ENCODE results near the gene PTPN4. TPM values are rescaled to one million over a fixed set of nuclear protein-coding genes. Genes with fewer than 3 reads are reported as not detected.

Gene PTPN4
- polyA plus RNA-seq, 1 experiment: 11.8 TPM

DNA sequence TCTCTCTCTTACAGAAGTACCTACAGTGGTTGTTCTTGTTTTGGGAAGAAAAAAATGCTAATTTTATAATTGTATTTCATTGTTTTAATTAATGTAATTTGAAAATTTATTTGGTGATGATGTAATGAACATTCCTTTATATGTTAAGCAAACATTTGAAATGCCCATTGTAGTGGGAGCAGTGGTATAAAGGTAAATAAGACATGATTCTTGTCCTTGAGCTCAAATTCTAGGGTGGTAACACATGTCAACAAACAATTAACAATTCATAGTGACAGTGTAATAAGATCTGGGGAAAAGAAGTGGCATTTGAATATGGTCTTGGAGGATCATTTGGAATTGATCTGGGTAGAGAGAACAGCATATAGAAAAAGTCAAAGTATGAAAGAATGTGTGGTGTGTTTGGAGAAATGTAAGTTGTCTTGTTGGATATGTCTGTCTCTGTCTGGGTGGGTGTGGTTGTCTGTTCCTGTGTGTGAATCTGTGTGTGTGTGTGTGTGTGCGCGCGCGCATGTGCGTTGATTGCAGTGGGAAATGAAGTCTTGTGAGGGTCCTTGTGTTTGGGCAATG is 5.8 kb downstream of the PTPN4 start:
- Histone ChIP-seq H3K36me3 (ENCODE audit: control insufficient read depth, insufficient read depth, low read length) (no peaks in the 10 kb centered on the region), H3K27me3 (ENCODE audit: control insufficient read depth, insufficient read depth, low read length) (no peaks in the 10 kb centered on the region), H3K4me3 (ENCODE audit: low read depth, low read length) (no peak overlapping the region)
- ChIA-PET CTCF (no interaction called here), POLR2A (no interaction called here)
- no peak for DNase-seq (ENCODE audit: low read depth)
- no peak for TF ChIP-seq CTCF (IDR thresholded peaks at IDR 0.05; ENCODE audit: insufficient read depth, low read depth, low read length)

- ChIA-PET POLR2A (no interaction called here), CTCF (no interaction called here)
Measured at GRCh38 chr2:119766944-119767343, 7.2 kb downstream of the PTPN4 start.

GRCh38 chr2:119768742-119769141 is 9.0 kb downstream of the PTPN4 start:
- H3K4me3 ChIP-seq (ENCODE audit: low read depth, low read length): no peak overlapping the region
- no peaks in the 10 kb centered on the region for H3K36me3 ChIP-seq (ENCODE audit: control insufficient read depth, insufficient read depth, low read length)
- no peaks in the 10 kb centered on the region for H3K27me3 ChIP-seq (ENCODE audit: control insufficient read depth, insufficient read depth, low read length)
- POLR2A ChIA-PET: no interaction called here
- TF ChIP-seq CTCF (IDR thresholded peaks at IDR 0.05; ENCODE audit: insufficient read depth, low read depth, low read length): no peak
- CTCF ChIA-PET: no interaction called here
- no peak for DNase-seq (ENCODE audit: low read depth)

More at GRCh38 chr2:119766944-119767343, 7.2 kb downstream of the PTPN4 start:
- DNase-seq (ENCODE audit: low read depth): no peak
- Histone ChIP-seq H3K4me3 (ENCODE audit: low read depth, low read length) (no peak overlapping the region), H3K27me3 (ENCODE audit: control insufficient read depth, insufficient read depth, low read length) (no peaks in the 10 kb centered on the region), H3K36me3 (ENCODE audit: control insufficient read depth, insufficient read depth, low read length) (no peaks in the 10 kb centered on the region)
- TF ChIP-seq CTCF (IDR thresholded peaks at IDR 0.05; ENCODE audit: insufficient read depth, low read depth, low read length): no peak

DNA sequence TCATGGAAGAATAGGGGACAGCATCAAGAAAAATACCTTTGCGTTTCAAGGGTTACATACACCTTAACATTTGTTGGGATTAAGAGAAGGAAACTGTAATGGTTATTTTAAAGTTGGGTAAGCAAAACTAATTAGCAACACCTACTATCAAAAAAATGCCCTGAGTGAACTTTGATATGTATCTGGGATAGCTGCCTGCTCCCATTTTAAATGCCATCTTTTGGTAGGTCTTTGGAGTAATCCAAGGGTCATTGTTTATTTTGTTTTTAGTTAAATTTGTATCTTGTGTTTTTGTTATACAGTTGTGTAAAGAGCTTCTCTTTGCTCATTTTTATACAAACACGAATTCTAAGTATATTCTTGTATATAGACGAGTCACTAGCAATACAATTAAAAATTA is 9.9 kb downstream of the PTPN4 start:
- CTCF ChIA-PET: interaction anchor here (0.7 kb wide), 1 partner anchor 17 kb away, joined by 3 read pairs; no protein-coding TSS in a partner anchor
- Histone ChIP-seq H3K27me3 (ENCODE audit: control insufficient read depth, insufficient read depth, low read length) (no peaks in the 10 kb centered on the region), H3K4me3 (ENCODE audit: low read depth, low read length) (no peak overlapping the region), H3K36me3 (ENCODE audit: control insufficient read depth, insufficient read depth, low read length) (no peaks in the 10 kb centered on the region)
- TF ChIP-seq CTCF (IDR thresholded peaks at IDR 0.05; ENCODE audit: insufficient read depth, low read depth, low read length): no peak
- DNase-seq (ENCODE audit: low read depth): no peak
- POLR2A ChIA-PET: no interaction called here

GRCh38 chr2:119771331-119771730 is 11.6 kb downstream of the PTPN4 start:
- no peaks in the 10 kb centered on the region for H3K27me3 ChIP-seq (ENCODE audit: control insufficient read depth, insufficient read depth, low read length)
- no peak for TF ChIP-seq CTCF (IDR thresholded peaks at IDR 0.05; ENCODE audit: insufficient read depth, low read depth, low read length)
- POLR2A ChIA-PET: no interaction called here
- DNase-seq (ENCODE audit: low read depth): no peak
- no peaks in the 10 kb centered on the region for H3K36me3 ChIP-seq (ENCODE audit: control insufficient read depth, insufficient read depth, low read length)
- no peak overlapping the region for H3K4me3 ChIP-seq (ENCODE audit: low read depth, low read length)
- CTCF ChIA-PET: no interaction called here
